H1 (cell line): ENCODE results near the gene UFSP1. TPM values are rescaled to one million over a fixed set of nuclear protein-coding genes. Genes with fewer than 3 reads are reported as not detected.
"Not testable (repeated sequence)": the region's sequence is repeated elsewhere in the genome, so short reads cannot be mapped to it uniquely, and the experiment has no call there.

ENCODE experiments used
- CTCF ChIA-PET: fragments of 300-600 bp; sonication (Branson Sonifier 250); formaldehyde crosslinking; loops from one replicate; lab custom pipeline; 2021; ENCODE audit not compliant: partially characterized antibody; lab: Charles Lee
- POLR2A ChIA-PET: fragments of 300-600 bp; sonication (Branson Sonifier 250); formaldehyde crosslinking; loops from one replicate; lab custom pipeline; 2021; ENCODE audit warnings: inconsistent platforms; ENCODE audit not compliant: partially characterized antibody; lab: Charles Lee
- DNase-seq, 2 experiments: peaks; one replicate each; pipeline versions ENCODE4 v3.0.0 to v3.0.0-alpha.2; 2010 to 2022; ENCODE audit warnings: low spot score in 2 of 2, low read depth in 1 of 2, mixed read lengths in 1 of 2
- FAIRE-seq: peaks from 2 replicates; lab custom pipeline; 2011; peaks lifted over from hg19 to GRCh38; lab: Jason Lieb, UNC
- H2AFZ ChIP-seq: 2 replicates; pipeline ENCODE4 v1.8.1; 2012; ENCODE audit warnings: low read length, inconsistent platforms
- H2AK5ac ChIP-seq: 2 replicates; pipeline ENCODE4 v1.6.1; 2013; ENCODE audit warnings: low read depth, low read length
- H2BK120ac ChIP-seq: replicated peaks from 2 replicates; pipeline ENCODE3; 2013; ENCODE audit warnings: low read depth, low read length, inconsistent platforms
- H2BK12ac ChIP-seq: 2 replicates; pipeline ENCODE4 v1.6.1; 2013; ENCODE audit warnings: low read depth, low read length
- H2BK15ac ChIP-seq: 2 replicates; pipeline ENCODE4 v1.6.1; 2013; ENCODE audit warnings: low read length
- H2BK20ac ChIP-seq: 2 replicates; pipeline ENCODE4 v1.6.1; 2013; ENCODE audit warnings: low read length
- H2BK5ac ChIP-seq: 2 replicates; pipeline ENCODE4 v1.6.1; 2013; ENCODE audit warnings: low read depth, low read length
- H3K14ac ChIP-seq: 2 replicates; pipeline ENCODE4 v1.6.1; 2013; ENCODE audit warnings: inconsistent platforms; ENCODE audit not compliant: insufficient read length
- H3K18ac ChIP-seq: 2 replicates; pipeline ENCODE4 v1.6.1; 2013; ENCODE audit warnings: low read length; ENCODE audit errors: extremely low read depth
- H3K23ac ChIP-seq: 2 replicates; pipeline ENCODE4 v1.6.1; 2013; ENCODE audit warnings: inconsistent platforms; ENCODE audit not compliant: insufficient read length
- H3K23me2 ChIP-seq: 2 replicates; pipeline ENCODE4 v1.6.1; 2013; ENCODE audit warnings: low read depth, low read length
- H3K27ac ChIP-seq: 2 replicates; pipeline ENCODE4 v1.6.1; 2011; ENCODE audit warnings: low read depth, low read length, inconsistent platforms
- H3K27me3 ChIP-seq, 4 experiments: replicated peaks in 1 of 4; 1 replicate in 1 of 4; 2 replicates in 3 of 4; pipeline versions ENCODE4 v1.6.1 to v1.8.1; 2011 to 2013; ENCODE audit warnings: low read length in 3 of 4, mild to moderate bottlenecking in 3 of 4, inconsistent platforms in 2 of 4, mixed read lengths in 2 of 4, moderate library complexity in 1 of 4; ENCODE audit not compliant: control insufficient read depth in 3 of 4, insufficient read depth in 3 of 4; ENCODE audit errors: extremely low read depth in 1 of 4
- H3K36me3 ChIP-seq, 4 experiments: 2 replicates each; pipeline versions ENCODE4 v1.6.1 to v1.8.1; 2011 to 2013; ENCODE audit warnings: mild to moderate bottlenecking in 4 of 4, low read length in 3 of 4, moderate library complexity in 2 of 4, control low read depth in 1 of 4, inconsistent platforms in 1 of 4; ENCODE audit not compliant: insufficient read depth in 4 of 4, control insufficient read depth in 2 of 4
- H3K4ac ChIP-seq: replicated peaks from 2 replicates; pipeline ENCODE3; 2013; ENCODE audit warnings: low read length, low read depth, mixed read lengths, inconsistent platforms; ENCODE audit not compliant: insufficient read length
- H3K4me1 ChIP-seq, 4 experiments: replicated peaks in 1 of 4; 1 replicate in 1 of 4; 2 replicates in 3 of 4; pipeline versions ENCODE4 v1.6.1 to v1.8.1; 2011 to 2013; ENCODE audit warnings: low read length in 3 of 4, inconsistent platforms in 2 of 4, mixed read lengths in 1 of 4; ENCODE audit not compliant: insufficient read depth in 4 of 4, control insufficient read depth in 3 of 4
- H3K4me2 ChIP-seq, 2 experiments: 2 replicates each; pipeline versions ENCODE4 v1.6.1 to v1.8.1; 2011 to 2013; ENCODE audit warnings: low read depth in 2 of 2, low read length in 2 of 2, control low read depth in 1 of 2, inconsistent platforms in 1 of 2, mild to moderate bottlenecking in 1 of 2; ENCODE audit not compliant: insufficient read depth in 1 of 2
- H3K4me3 ChIP-seq, 4 experiments: fragments of 200-600, 300-600 bp in 1 of 4; sonication (generic), shearing (Covaris generic), sonication (Bioruptor Twin) in 1 of 4; 2 replicates each; pipeline versions ENCODE4 v1.5.1 to v1.8.1; 2011 to 2016; ENCODE audit warnings: low read length in 4 of 4, low read depth in 3 of 4, control low read depth in 2 of 4, inconsistent platforms in 2 of 4, mild to moderate bottlenecking in 2 of 4, mixed read lengths in 1 of 4, moderate library complexity in 1 of 4; ENCODE audit not compliant: insufficient read depth in 2 of 4; ENCODE audit errors: extremely low read depth in 1 of 4
- H3K56ac ChIP-seq: replicated peaks from 2 replicates; pipeline ENCODE3; 2013; ENCODE audit warnings: low read depth, mild to moderate bottlenecking, mixed read lengths, low read length, inconsistent platforms; ENCODE audit not compliant: insufficient read length
- H3K79me1 ChIP-seq: 2 replicates; pipeline ENCODE4 v1.6.1; 2013; ENCODE audit warnings: low read depth, low read length, control low read depth
- H3K79me2 ChIP-seq, 2 experiments: 2 replicates each; pipeline versions ENCODE4 v1.6.1 to v1.8.1; 2012 to 2013; ENCODE audit warnings: low read length in 2 of 2, mild to moderate bottlenecking in 2 of 2, inconsistent platforms in 1 of 2; ENCODE audit not compliant: insufficient read depth in 2 of 2, control insufficient read depth in 1 of 2
- H3K9ac ChIP-seq, 4 experiments: replicated peaks in 1 of 4; 1 replicate in 1 of 4; 2 replicates in 3 of 4; pipeline versions ENCODE4 v1.6.1 to v1.8.1; 2011 to 2013; ENCODE audit warnings: low read depth in 3 of 4, low read length in 3 of 4, control low read depth in 2 of 4, mild to moderate bottlenecking in 2 of 4, moderate library complexity in 2 of 4, inconsistent platforms in 1 of 4; ENCODE audit errors: extremely low read depth in 1 of 4
- H3K9me3 ChIP-seq, 2 experiments: 2 replicates each; pipeline versions ENCODE4 v1.6.1 to v1.8.1; 2012 to 2013; ENCODE audit warnings: mild to moderate bottlenecking in 2 of 2, moderate library complexity in 2 of 2, control low read depth in 1 of 2, inconsistent platforms in 1 of 2, low read depth in 1 of 2, low read length in 1 of 2, mixed read lengths in 1 of 2; ENCODE audit not compliant: insufficient read depth in 2 of 2
- H4K20me1 ChIP-seq, 2 experiments: replicated peaks in 1 of 2; 2 replicates each; pipeline versions ENCODE3 to v1.8.1; 2011 to 2013; ENCODE audit warnings: inconsistent platforms in 2 of 2, low read length in 2 of 2, mild to moderate bottlenecking in 1 of 2; ENCODE audit not compliant: insufficient read depth in 2 of 2, control insufficient read depth in 1 of 2
- H4K5ac ChIP-seq: 2 replicates; pipeline ENCODE4 v1.6.1; 2013; ENCODE audit warnings: low read length, low read depth, mixed read lengths, inconsistent platforms; ENCODE audit not compliant: insufficient read length
- H4K8ac ChIP-seq: 2 replicates; pipeline ENCODE4 v1.8.0; 2013; ENCODE audit warnings: mild to moderate bottlenecking, moderate library complexity, low read length, inconsistent platforms; ENCODE audit not compliant: insufficient read depth; ENCODE audit errors: extremely low read depth
- H4K91ac ChIP-seq: replicated peaks from 2 replicates; pipeline ENCODE3; 2013; ENCODE audit warnings: low read length, mixed read lengths, inconsistent platforms; ENCODE audit not compliant: insufficient read length
- MAFK ChIP-seq: IDR thresholded peaks from 2 replicates; pipeline ENCODE4 v1.6.1; 2012; ENCODE audit warnings: low read depth, mild to moderate bottlenecking, improper control_type of control experiment, low read length
- WGBS, 2 experiments: shearing (Covaris generic) in 1 of 2; methylation state at CpG; one replicate each; pipeline versions ENCODE4 v1.1.6 to v1.1.7; 2013 to 2015; ENCODE audit warnings: low lambda C conversion rate in 2 of 2, mixed read lengths in 2 of 2, inconsistent platforms in 1 of 2, low coverage in 1 of 2, missing lambda C conversion rate in 1 of 2; ENCODE audit not compliant: insufficient replicate concordance in 2 of 2, insufficient coverage in 1 of 2, insufficient read length in 1 of 2; ENCODE audit errors: extremely low coverage in 1 of 2, missing lambda C conversion rate in 1 of 2; 5-methylcytosine and 5-hydroxymethylcytosine counted together
- polyA plus RNA-seq, 7 experiments: library from polyadenylated mRNA; depleted of rRNA in 3 of 7; stranded (reverse) in 5 of 7; unstranded in 2 of 7; fragments of >200 nt in 5 of 7; fragments of 200-250 nt in 2 of 7; gene quantifications; 1 replicate in 5 of 7; 2 replicates in 1 of 7; 4 replicates in 1 of 7; pipeline versions ENCODE4 v1.2.1 to v1.2.3, GENCODE V29; 2011 to 2013; ENCODE audit warnings: missing spikeins in 2 of 7, mixed read lengths in 2 of 7
- total RNA-seq: library from RNA; stranded (reverse); fragmentation: NEBNext Ultra II Directional; extraction: Animal tissue kit (Norgen Biotek cat#: 25700); gene quantifications from 2 replicates; pipeline ENCODE4 v1.2.1, GENCODE V29; 2021

Gene UFSP1
- total and polyA plus RNA-seq, 2 of the 8 experiments (the other 6 are each of a cell fraction or from before 2014, with no cell fraction given): 1.6 to 4.3 TPM

DNA sequence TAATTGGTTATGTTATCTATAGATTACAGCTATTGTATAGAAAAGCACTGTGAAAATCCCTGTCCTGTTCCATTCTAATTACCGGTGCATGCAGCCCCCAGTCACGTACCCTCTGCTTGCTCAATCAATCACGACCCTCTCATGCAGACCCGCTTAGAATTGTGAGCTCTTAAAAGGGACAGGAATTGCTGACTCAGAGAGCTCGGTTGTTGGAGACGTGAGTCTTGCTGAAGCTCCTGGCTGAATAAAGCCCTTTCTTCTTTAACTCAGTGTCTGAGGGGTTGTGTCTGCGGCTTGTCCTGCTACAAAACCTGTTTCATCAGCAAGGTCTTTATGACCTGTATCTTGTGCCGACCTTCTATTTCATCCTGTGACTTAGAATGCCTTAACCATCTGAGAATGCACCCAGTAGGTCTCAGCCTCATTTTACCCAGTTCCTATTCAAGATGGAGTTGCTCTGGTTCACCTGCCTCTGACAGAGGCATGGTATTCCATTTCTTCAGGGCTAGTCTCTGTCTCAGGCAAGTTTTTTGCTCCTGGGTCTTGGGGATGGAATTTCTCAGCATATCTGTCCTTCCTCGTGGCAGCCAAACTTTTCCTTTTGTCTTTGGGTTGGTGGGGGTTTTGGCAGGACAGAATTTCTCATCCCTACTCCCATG is 30.4 kb upstream of the UFSP1 start:
- H3K4me1 ChIP-seq, H3K23me2 ChIP-seq, H3K4me2 ChIP-seq, H2BK120ac ChIP-seq, H2AFZ ChIP-seq, H4K5ac ChIP-seq, H3K36me3 ChIP-seq, H3K79me1 ChIP-seq, H2AK5ac ChIP-seq, H3K18ac ChIP-seq, H3K56ac ChIP-seq, H3K14ac ChIP-seq, H3K27ac ChIP-seq, FAIRE-seq, DNase-seq, H3K79me2 ChIP-seq, H3K4me3 ChIP-seq, POLR2A ChIA-PET, H3K9ac ChIP-seq, H3K9me3 ChIP-seq, H3K27me3 ChIP-seq, H4K8ac ChIP-seq, H3K23ac ChIP-seq, H4K20me1 ChIP-seq: not testable (repeated sequence)
- Histone ChIP-seq H2BK5ac (peak overlapping the region; percentile 61; the same call in 1 of the 2 replicates), H2BK12ac (peak overlapping the region; percentile 18; the same call in 1 of the 2 replicates), H4K91ac (peak overlapping the region; percentile 15), H2BK15ac (peak overlapping the region; percentile 40; the same call in 1 of the 2 replicates), H3K4ac (peak overlapping the region; percentile 40), H2BK20ac (peak overlapping the region; percentile 37; the same call in 1 of the 2 replicates)
- WGBS, 2 experiments: 94% methylated on average over 9 of the region's 9 CpGs; no CpG with 5 or more reads in 1 of the 2 experiments
- CTCF ChIA-PET: interaction anchor here (0.9 to 1.5 kb wide), 2 partner anchors 10 to 22 kb away, joined by 3 to 5 read pairs; no protein-coding TSS in a partner anchor
- peak; percentile 33; the same call in 1 of the 2 replicates for TF ChIP-seq MAFK
